Keratinocyte (primary cell): ENCODE results near the gene TSR1. TPM values are rescaled to one million over a fixed set of nuclear protein-coding genes. Genes with fewer than 3 reads are reported as not detected.

Source experiments
- DNase-seq: peaks from one replicate; pipeline ENCODE4 v3.0.0-alpha.2; 2011; ENCODE audit warnings: low read depth, missing footprints, low spot score
- FAIRE-seq: peaks from 2 replicates; lab custom pipeline; 2011; peaks lifted over from hg19 to GRCh38; lab: Jason Lieb, UNC
- H2AFZ ChIP-seq: 2 replicates; pipeline ENCODE4 v1.6.0; 2012; ENCODE audit warnings: low read length, control low read depth, inconsistent platforms; ENCODE audit not compliant: control insufficient read depth
- H3K27ac ChIP-seq: 2 replicates; pipeline ENCODE4 v1.5.1; 2011; ENCODE audit warnings: low read length; ENCODE audit not compliant: control insufficient read depth, insufficient read depth
- H3K27me3 ChIP-seq: 3 replicates; pipeline ENCODE4 v1.6.0; 2011; ENCODE audit warnings: low read length; ENCODE audit not compliant: control insufficient read depth, insufficient read depth; ENCODE audit errors: extremely low read depth
- H3K36me3 ChIP-seq, 2 experiments: 2 replicates in 1 of 2; 3 replicates in 1 of 2; pipeline ENCODE4 v1.5.1; 2011; ENCODE audit warnings: low read length in 2 of 2, mild to moderate bottlenecking in 1 of 2; ENCODE audit not compliant: control insufficient read depth in 2 of 2, insufficient read depth in 2 of 2; ENCODE audit errors: extremely low read depth in 1 of 2
- H3K4me1 ChIP-seq: 3 replicates; pipeline ENCODE4 v1.5.1; 2011; ENCODE audit warnings: low read length; ENCODE audit not compliant: control insufficient read depth, insufficient read depth; ENCODE audit errors: extremely low read depth
- H3K4me2 ChIP-seq: 3 replicates; pipeline ENCODE4 v1.6.0; 2011; ENCODE audit warnings: low read depth, low read length; ENCODE audit not compliant: control insufficient read depth, insufficient read depth; ENCODE audit errors: extremely low read depth
- H3K4me3 ChIP-seq, 3 experiments: fragments of 200-600 bp in 1 of 3; sonication (generic) in 1 of 3; 2 replicates in 2 of 3; 3 replicates in 1 of 3; pipeline ENCODE4 v1.5.1; 2011 to 2016; ENCODE audit warnings: low read length in 3 of 3, mild to moderate bottlenecking in 3 of 3, control low read depth in 2 of 3, inconsistent platforms in 1 of 3, low read depth in 1 of 3, mixed read lengths in 1 of 3, mixed run types in 1 of 3, moderate library complexity in 1 of 3; ENCODE audit not compliant: control insufficient read depth in 2 of 3, insufficient read depth in 2 of 3; ENCODE audit errors: extremely low read depth in 1 of 3
- H3K79me2 ChIP-seq: 2 replicates; pipeline ENCODE4 v1.6.0; 2012; ENCODE audit warnings: low read length; ENCODE audit not compliant: control insufficient read depth, insufficient read depth
- H3K9ac ChIP-seq: 3 replicates; pipeline ENCODE4 v1.6.0; 2011; ENCODE audit warnings: low read length; ENCODE audit not compliant: control insufficient read depth, insufficient read depth; ENCODE audit errors: extremely low read depth
- H3K9me1 ChIP-seq: 3 replicates; pipeline ENCODE4 v1.6.0; 2011; ENCODE audit warnings: low read length; ENCODE audit not compliant: control insufficient read depth, insufficient read depth; ENCODE audit errors: extremely low read depth
- H3K9me3 ChIP-seq: 2 replicates; pipeline ENCODE4 v1.5.1; 2012; ENCODE audit warnings: low read depth, low read length; ENCODE audit not compliant: control insufficient read depth
- H4K20me1 ChIP-seq: 3 replicates; pipeline ENCODE4 v1.6.0; 2011; ENCODE audit warnings: low read length; ENCODE audit not compliant: control insufficient read depth, insufficient read depth; ENCODE audit errors: extremely low read depth
- EZH2 ChIP-seq: IDR thresholded peaks from one replicate; pipeline ENCODE4 v1.6.1; 2012; ENCODE audit warnings: inconsistent platforms, mild to moderate bottlenecking, low read length, moderate library complexity
- dilution Hi-C: fragments of 300-500 bp; cut with MboI; formaldehyde crosslinking; loops from one replicate; pipeline ENCODE4 v1.7.0; 2020; ENCODE audit warnings: low sequenced_read_pairs; ENCODE audit not compliant: extremely low pct_ligation_motif_present
- polyA plus RNA-seq, 5 experiments: library from polyadenylated mRNA; depleted of rRNA in 3 of 5; stranded (reverse) in 3 of 5; stranded (forward) in 1 of 5; unstranded in 1 of 5; fragments of >200 nt; gene quantifications; 1 replicate in 1 of 5; 2 replicates in 3 of 5; 3 replicates in 1 of 5; pipeline versions ENCODE4 v1.2.1 to v1.2.3, GENCODE V29; 2011 to 2012; ENCODE audit warnings: missing spikeins in 2 of 5, low read depth in 1 of 5, low replicate concordance in 1 of 5
- small RNA-seq, 3 experiments: library from RNA; depleted of rRNA; stranded (forward); fragments of <200 nt; gene quantifications; one replicate each; pipeline ENCODE3, GENCODE V24; 2012; ENCODE audit warnings: low read depth in 3 of 3, low replicate concordance in 1 of 3; ENCODE audit not compliant: insufficient read length in 3 of 3
- TF ChIP-seq, protein P1 (sequence below), 3 experiments: IDR thresholded peaks in 1 of 3; conservative IDR thresholded peaks in 1 of 3; optimal IDR thresholded peaks in 1 of 3; 2 replicates in 2 of 3; 3 replicates in 1 of 3; pipeline versions ENCODE3 to v1.5.1; 2011; ENCODE audit warnings: low read length in 3 of 3, mild to moderate bottlenecking in 3 of 3, moderate library complexity in 2 of 3, control low read depth in 1 of 3, inconsistent platforms in 1 of 3; ENCODE audit not compliant: insufficient read depth in 2 of 3; ENCODE audit errors: extremely low read depth in 1 of 3

The TSR1 gene
- polyA plus RNA-seq, 1 donor (not counting 4 experiments of a cell fraction or from before 2014, with no cell fraction given) = 17.1 TPM

DNA sequence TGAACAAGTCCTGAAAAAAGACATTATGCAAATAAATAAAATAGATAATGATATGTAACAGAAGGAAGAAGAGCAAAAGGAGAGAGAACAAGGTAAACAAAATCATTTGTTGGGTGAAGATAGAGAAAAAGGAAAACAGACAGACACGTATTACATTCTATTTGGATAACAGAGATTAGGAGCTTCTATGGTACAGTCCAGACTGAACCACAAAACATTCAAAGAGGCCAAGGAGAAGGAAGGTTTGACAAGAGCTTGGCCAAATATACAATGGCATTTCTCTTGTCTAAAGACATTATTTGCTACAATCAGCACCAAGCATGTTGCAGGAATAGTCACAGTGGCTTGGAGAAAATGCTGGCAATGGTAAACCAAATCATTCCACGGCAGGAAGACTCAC is 61.8 kb downstream of the TSR1 start:
- H3K9ac ChIP-seq = no peak overlapping the region
- no peak overlapping the region for H3K4me3 ChIP-seq
- no peaks in the 10 kb centered on the region for H3K27me3 ChIP-seq
- no peaks in the 10 kb centered on the region for H4K20me1 ChIP-seq
- no peak overlapping the region for H3K27ac ChIP-seq
- DNase-seq (no peak), FAIRE-seq (no peak)
- no peaks in the 10 kb centered on the region for H3K9me3 ChIP-seq
- no peak for TF ChIP-seq EZH2
- TF ChIP-seq, protein P1, sequence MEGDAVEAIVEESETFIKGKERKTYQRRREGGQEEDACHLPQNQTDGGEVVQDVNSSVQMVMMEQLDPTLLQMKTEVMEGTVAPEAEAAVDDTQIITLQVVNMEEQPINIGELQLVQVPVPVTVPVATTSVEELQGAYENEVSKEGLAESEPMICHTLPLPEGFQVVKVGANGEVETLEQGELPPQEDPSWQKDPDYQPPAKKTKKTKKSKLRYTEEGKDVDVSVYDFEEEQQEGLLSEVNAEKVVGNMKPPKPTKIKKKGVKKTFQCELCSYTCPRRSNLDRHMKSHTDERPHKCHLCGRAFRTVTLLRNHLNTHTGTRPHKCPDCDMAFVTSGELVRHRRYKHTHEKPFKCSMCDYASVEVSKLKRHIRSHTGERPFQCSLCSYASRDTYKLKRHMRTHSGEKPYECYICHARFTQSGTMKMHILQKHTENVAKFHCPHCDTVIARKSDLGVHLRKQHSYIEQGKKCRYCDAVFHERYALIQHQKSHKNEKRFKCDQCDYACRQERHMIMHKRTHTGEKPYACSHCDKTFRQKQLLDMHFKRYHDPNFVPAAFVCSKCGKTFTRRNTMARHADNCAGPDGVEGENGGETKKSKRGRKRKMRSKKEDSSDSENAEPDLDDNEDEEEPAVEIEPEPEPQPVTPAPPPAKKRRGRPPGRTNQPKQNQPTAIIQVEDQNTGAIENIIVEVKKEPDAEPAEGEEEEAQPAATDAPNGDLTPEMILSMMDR (optimal IDR thresholded peaks at IDR 0.05 in 1 of 3, IDR thresholded peaks at IDR 0.05 in 1 of 3, conservative IDR thresholded peaks at IDR 0.05 in 1 of 3; ENCODE audit: extremely low read depth in 1 of 3, insufficient read depth in 2 of 3, low read length in 3 of 3) = no peak
- H2AFZ ChIP-seq = no peak overlapping the region
- no peak overlapping the region for H3K4me2 ChIP-seq
- no peaks in the 10 kb centered on the region for H3K4me1 ChIP-seq
- H3K36me3 ChIP-seq = peaks cover 5% of the 10 kb centered on the region in 2 experiments
- dilution Hi-C loops = no loop called here
- no peaks in the 10 kb centered on the region for H3K79me2 ChIP-seq
- no peaks in the 10 kb centered on the region for H3K9me1 ChIP-seq

Small RNAs within 50 kb of the gene (small RNA-seq; reads per million reads assigned to genes)
- gene AC006435.3 (0 reads per million in 3 experiments), gene SNORD91A (50.0 to 1,411 (median 54.1) reads per million in 3 experiments), gene SNORD91B (2.2 to 65.8 (median 11.0) reads per million in 3 experiments)

Other genes starting within 250 kb of the TSR1 start
- 3.6 to 6.3 TPM (median 4.0 TPM) in 3 replicates for gene SMG6, start 32.7 kb downstream of the TSR1 start, polyA plus RNA-seq
- 13.1 to 18.7 TPM (median 17.7 TPM) in 3 replicates for gene SRR, start 32.5 kb downstream of the TSR1 start, polyA plus RNA-seq
- 16.4 to 39.4 TPM (median 20.1 TPM) in 3 replicates for gene SGSM2, start 1.0 kb upstream of the TSR1 start, polyA plus RNA-seq
- 2.0 to 3.6 TPM (median 2.3 TPM) in 3 replicates for gene MNT, start 64.6 kb upstream of the TSR1 start, polyA plus RNA-seq
- gene METTL16, start 175.4 kb upstream of the TSR1 start, polyA plus RNA-seq = 13.4 to 17.8 TPM (median 16.6 TPM) in 3 replicates